ENCODE results near the gene CRYBB1.

The CRYBB1 gene

DNA sequence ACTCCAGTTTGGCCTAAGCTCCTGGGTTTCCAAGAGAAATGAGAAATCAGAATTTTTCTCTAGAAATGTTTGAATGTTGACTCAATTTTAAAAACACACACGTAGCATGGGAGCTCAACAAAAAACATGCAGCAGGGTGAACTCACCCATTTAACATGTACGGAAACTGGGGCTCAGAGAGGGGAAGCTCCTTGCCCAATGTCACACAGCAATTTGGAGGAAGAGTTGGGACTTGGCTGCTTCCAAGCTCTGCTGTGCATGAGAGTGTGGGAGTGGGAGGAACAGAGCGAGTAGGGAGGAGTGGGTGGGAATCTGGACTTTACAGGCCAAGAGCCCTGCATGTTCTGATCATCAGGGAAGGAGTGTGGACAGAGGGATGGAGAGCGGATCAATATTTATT lies 33.8 kb downstream of the CRYBB1 start:
- DNase-seq (ENCODE audit: low read depth, low spot score) = no peak
- no peak overlapping the region for H3K27ac ChIP-seq

DNA sequence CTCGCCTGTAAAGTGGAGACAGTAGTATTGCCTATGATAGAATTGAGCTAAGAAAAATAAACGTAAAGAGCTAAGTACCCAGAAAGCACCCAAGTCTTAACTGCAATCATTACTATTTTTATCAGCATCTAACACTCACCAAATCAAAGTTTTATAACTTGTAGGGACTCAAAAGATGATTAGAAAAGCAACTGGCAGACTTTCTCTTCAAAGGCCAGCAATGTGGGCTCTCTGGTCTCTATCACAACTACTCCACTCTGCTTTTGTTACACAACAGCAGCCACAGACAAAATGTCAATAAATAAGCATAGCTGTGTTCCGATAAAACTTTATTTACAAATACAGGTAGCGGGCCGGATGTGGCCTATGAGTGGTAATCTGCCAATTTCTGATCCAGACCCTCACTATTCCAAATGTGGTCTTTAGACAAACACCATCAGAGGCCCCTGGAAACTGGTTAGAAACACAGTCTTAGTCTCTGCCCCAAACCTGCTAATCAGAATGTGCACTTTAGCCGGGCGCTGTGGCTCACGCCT lies 36.1 kb downstream of the CRYBB1 start:
- no peak overlapping the region for H3K27ac ChIP-seq
- no peak for DNase-seq (ENCODE audit: low read depth, low spot score)

DNA sequence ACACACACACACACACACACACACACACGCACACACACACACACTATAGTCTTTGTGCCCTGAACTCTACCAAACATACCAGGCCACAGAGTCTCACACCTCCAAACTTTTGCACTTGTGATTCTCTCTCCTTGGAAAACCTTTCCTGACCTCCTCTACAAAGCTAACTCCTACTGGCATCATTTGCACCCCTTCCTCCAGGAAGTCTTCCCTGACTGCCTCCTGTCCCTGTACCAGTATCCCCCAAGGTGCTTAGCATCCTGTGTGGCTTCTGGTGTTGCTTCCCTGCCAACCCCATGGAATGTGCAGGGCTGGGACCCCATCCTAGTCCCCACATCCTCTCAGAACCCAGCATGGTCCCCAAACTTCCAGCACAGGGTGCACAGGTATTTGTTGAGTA lies 36.8 kb downstream of the CRYBB1 start:
- no peak overlapping the region for H3K27ac ChIP-seq
- DNase-seq (ENCODE audit: low read depth, low spot score) = no peak

- no peak for DNase-seq (ENCODE audit: low read depth, low spot score)
- no peak overlapping the region for H3K27ac ChIP-seq
These were observed 37.4 kb downstream of the CRYBB1 start for GRCh38 chr22:26580240-26580962.

- DNase-seq (ENCODE audit: low read depth, low spot score) = no peak
- H3K27ac ChIP-seq = no peak overlapping the region
These were observed 38.4 kb downstream of the CRYBB1 start for GRCh38 chr22:26579331-26579886.

- DNase-seq (ENCODE audit: low read depth, low spot score) = no peak
- no peak overlapping the region for H3K27ac ChIP-seq
These were observed 40.7 kb downstream of the CRYBB1 start for GRCh38 chr22:26577081-26577480.

DNA sequence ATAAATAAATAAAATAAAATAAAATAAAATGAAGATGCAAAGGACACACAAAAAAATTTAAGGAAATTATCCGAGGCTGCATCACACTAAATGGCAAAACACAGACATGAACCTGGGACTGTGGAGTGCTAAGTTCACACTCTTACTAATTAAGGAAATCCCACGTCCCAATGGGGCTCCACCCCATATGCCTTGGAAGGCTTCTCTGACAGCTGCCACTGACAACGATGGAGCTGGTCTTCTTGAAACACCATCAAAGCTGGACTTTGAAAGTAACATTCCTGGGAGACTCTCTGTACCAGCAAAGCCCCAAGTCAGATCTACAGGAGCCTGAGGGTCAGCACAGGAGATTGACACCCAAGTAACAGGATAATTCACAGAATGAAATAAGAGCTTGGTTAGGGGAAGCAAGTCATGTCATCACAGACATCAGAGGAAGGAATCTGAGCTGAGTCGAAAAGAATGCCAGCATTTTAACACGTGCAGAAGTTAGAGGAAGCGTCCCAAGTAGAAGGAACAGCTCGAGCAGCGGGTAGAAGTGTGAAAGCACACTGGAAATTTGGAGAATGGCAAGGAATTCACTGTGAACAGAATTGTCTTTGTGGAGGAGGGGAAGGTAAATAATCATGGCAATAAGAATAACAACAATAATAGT lies 41.7 kb downstream of the CRYBB1 start:
- no peak for DNase-seq (ENCODE audit: low read depth, low spot score)
- H3K27ac ChIP-seq = no peak overlapping the region

GRCh38 chr22:26574001-26574723 lies 43.7 kb downstream of the CRYBB1 start:
- H3K27ac ChIP-seq = no peak overlapping the region
- DNase-seq (ENCODE audit: low read depth, low spot score) = no peak

DNA sequence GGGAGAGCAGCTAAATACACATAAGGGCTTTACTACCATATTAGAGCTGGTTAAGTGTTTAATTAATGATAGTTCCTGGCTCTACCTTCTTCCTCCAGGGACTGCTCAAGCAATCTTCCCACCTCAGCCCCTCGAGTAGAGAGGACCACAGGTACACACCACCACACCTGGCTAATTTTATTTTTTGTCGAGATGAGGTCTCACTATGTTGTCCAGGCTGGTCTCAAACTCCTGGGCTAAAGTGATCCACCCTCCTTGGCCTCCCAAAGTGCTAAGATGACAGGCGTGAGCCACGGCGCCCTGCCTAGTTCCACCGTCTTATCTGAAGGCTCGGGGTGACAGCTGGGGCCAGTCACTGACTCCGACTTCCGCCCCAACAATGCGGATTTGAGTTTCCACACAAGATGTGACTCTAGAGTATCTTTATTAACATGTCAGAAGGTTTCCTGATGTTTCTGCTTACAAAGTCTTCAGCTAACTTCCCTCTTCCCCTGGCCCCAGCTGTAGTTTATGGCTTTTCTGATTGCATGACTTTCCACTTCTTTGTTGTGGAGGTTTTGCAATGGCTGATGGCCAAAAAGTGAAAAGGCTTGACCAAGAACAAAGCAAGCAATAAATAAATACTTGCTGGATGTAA lies 44.7 kb downstream of the CRYBB1 start:
- no peak for DNase-seq (ENCODE audit: low read depth, low spot score)
- no peak overlapping the region for H3K27ac ChIP-seq

- no peak for DNase-seq (ENCODE audit: low read depth, low spot score)
- H3K27ac ChIP-seq = no peak overlapping the region
These were observed 46.8 kb downstream of the CRYBB1 start for GRCh38 chr22:26570864-26571525.

- no peak overlapping the region for H3K27ac ChIP-seq
- DNase-seq (ENCODE audit: low read depth, low spot score) = no peak
These were observed 47.7 kb downstream of the CRYBB1 start for GRCh38 chr22:26570115-26570514.

- H3K27ac ChIP-seq = peak overlapping the region; percentile 92
- DNase-seq (ENCODE audit: low read depth, low spot score) = peak; percentile 91
These were observed 49.6 kb downstream of the CRYBB1 start for GRCh38 chr22:26568207-26568706.

GRCh38 chr22:26567610-26568009 lies 50.2 kb downstream of the CRYBB1 start:
- peak overlapping the region; percentile 92 for H3K27ac ChIP-seq
- DNase-seq (ENCODE audit: low read depth, low spot score) = no peak

- H3K27ac ChIP-seq = peak overlapping the region; percentile 92
- DNase-seq (ENCODE audit: low read depth, low spot score) = no peak
These were observed 50.8 kb downstream of the CRYBB1 start for GRCh38 chr22:26566994-26567393.

- no peak for DNase-seq (ENCODE audit: low read depth, low spot score)
- H3K27ac ChIP-seq = no peak overlapping the region
These were observed 51.9 kb downstream of the CRYBB1 start for GRCh38 chr22:26565889-26566288.

DNA sequence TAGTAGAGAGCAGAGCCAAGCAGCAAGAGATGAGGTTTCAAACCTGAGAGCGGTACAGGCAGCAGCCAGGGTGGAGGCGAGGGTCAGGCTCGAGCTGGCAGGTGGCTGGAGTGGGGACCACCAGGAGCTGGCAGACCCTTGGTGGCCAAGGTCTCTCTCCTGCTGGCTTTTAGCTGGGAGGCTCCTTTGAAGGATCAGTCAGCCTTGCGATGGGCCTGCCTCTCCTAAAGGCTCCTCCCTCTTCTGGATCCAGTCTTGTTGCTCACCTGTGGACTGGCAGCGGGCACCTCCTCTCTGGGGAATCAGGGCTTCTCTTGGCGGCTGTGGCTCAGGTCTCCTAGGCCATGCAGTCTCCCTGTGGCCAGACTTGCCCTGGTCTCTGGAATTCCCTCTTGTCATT lies 52.6 kb downstream of the CRYBB1 start:
- peak overlapping the region; percentile 33 for H3K27ac ChIP-seq
- no peak for DNase-seq (ENCODE audit: low read depth, low spot score)

GRCh38 chr22:26564672-26565071 lies 53.2 kb downstream of the CRYBB1 start:
- DNase-seq (ENCODE audit: low read depth, low spot score) = no peak
- H3K27ac ChIP-seq = peak overlapping the region; percentile 33

- H3K27ac ChIP-seq = peak overlapping the region; percentile 33
- peak; percentile 18 for DNase-seq (ENCODE audit: low read depth, low spot score)
These were observed 53.6 kb downstream of the CRYBB1 start for GRCh38 chr22:26564181-26564580.

- DNase-seq (ENCODE audit: low read depth, low spot score) = no peak
- no peak overlapping the region for H3K27ac ChIP-seq
These were observed 54.8 kb downstream of the CRYBB1 start for GRCh38 chr22:26563022-26563421.
